ENCODE measurements around the gene MUC22.

Gene MUC22

GRCh38 chr6:31079656-31080261 is 69.5 kb downstream of the MUC22 start:
- peak; percentile 85 for TF ChIP-seq CTCF (IDR thresholded peaks at IDR 0.05; ENCODE audit: low read depth, low read length)
- no peak for TF ChIP-seq POLR2A (IDR thresholded peaks at IDR 0.05; ENCODE audit: extremely low read depth, insufficient read length)
- H3K4me3 ChIP-seq (ENCODE audit: low read depth, low read length): no peak overlapping the region
- peak; percentile 61 for DNase-seq (ENCODE audit: low read depth)

GRCh38 chr6:31081872-31082271 is 71.6 kb downstream of the MUC22 start:
- H3K4me3 ChIP-seq (ENCODE audit: low read depth, low read length): no peak overlapping the region
- TF ChIP-seq MAX (IDR thresholded peaks at IDR 0.05; ENCODE audit: low read depth, low read length) (no peak), POLR2A (IDR thresholded peaks at IDR 0.05; ENCODE audit: extremely low read depth, insufficient read length) (no peak), MYC (IDR thresholded peaks at IDR 0.05; ENCODE audit: low read depth, low read length) (no peak), CTCF (IDR thresholded peaks at IDR 0.05; ENCODE audit: low read depth, low read length) (no peak)
- DNase-seq (ENCODE audit: low read depth): no peak

GRCh38 chr6:31083742-31084354 is 73.6 kb downstream of the MUC22 start:
- H3K4me3 ChIP-seq (ENCODE audit: low read depth, low read length): no peak overlapping the region
- no peak for TF ChIP-seq POLR2A (IDR thresholded peaks at IDR 0.05; ENCODE audit: extremely low read depth, insufficient read length)
- TF ChIP-seq MYC (IDR thresholded peaks at IDR 0.05; ENCODE audit: low read depth, low read length): no peak
- peak; percentile 24 for TF ChIP-seq CTCF (IDR thresholded peaks at IDR 0.05; ENCODE audit: low read depth, low read length)
- TF ChIP-seq MAX (IDR thresholded peaks at IDR 0.05; ENCODE audit: low read depth, low read length): no peak
- peak; percentile 79 for DNase-seq (ENCODE audit: low read depth)

All from NB4 (cell line).